ENCODE measurements around the gene DNAAF5. TPM values are rescaled to one million over a fixed set of nuclear protein-coding genes. Genes with fewer than 3 reads are reported as not detected.

The DNAAF5 gene
- total and polyA plus RNA-seq, 2 of the 4 experiments (the other 2 are of a cell fraction) = 12.4 to 32.6 TPM

DNA sequence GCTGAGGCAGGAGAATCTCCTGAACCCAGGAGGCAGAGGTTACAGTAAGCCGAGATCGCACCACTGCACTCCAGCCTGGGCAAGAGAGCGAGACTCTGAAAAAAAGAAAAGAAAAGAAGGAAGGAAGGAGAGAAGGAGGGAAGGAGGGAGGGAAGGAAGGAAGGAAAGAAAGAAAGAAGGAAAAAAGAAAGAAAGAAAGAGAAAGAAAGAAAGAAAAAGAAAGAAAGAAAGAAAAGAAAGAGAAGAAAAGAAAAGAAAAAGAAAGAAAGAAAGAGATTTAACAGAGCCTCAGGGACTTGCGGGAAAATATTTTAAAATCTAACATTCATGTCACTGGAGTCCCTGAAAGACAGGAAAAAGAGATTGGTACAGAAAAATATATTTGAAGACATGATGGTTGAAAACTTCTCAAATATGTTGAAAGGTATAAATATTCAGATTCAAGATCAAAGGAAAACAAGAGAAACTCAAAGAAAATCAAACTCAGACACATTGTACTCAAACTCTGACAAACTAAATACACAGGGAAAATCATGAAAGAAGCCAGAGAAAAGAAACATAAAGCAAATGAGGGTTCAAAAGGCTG, 25.3 kb upstream of the DNAAF5 start:
- POLR2A ChIA-PET (ENCODE audit: unreplicated experiment) = no interaction called here
- BruUV-seq (replicated peaks) = no TSS peak

More for the DNA sequence above, 25.3 kb upstream of the DNAAF5 start:
- Histone ChIP-seq H3K23ac (ENCODE audit: low read depth, low read length) (no peak overlapping the region), H3K9ac (ENCODE audit: low read depth, low read length) (no peak overlapping the region), H4K5ac (ENCODE audit: low read depth, low read length) (no peak overlapping the region), H3K27me3 (ENCODE audit: control insufficient read depth, insufficient read depth, low read length) (no peaks in the 10 kb centered on the region), H2AK9ac (replicated peaks; ENCODE audit: low read depth, low read length, poor library complexity) (no peak overlapping the region), H2BK20ac (ENCODE audit: low read depth, low read length) (no peak overlapping the region), H3K27ac (ENCODE audit: insufficient read depth, low read length) (no peak overlapping the region), H3K79me1 (ENCODE audit: low read depth in 1 of 2, low read length in 2 of 2) (no peaks in the 10 kb centered on the region), H3K18ac (ENCODE audit: low read depth, low read length) (no peak overlapping the region), H3K9me1 (ENCODE audit: insufficient read depth, low read length) (peaks cover 5% of the 10 kb centered on the region; the same call in 1 of the 2 replicates), H3K9me3 (ENCODE audit: control insufficient read depth, insufficient read depth, low read length) (0 out of 2 replicates have a peak, but pooled peaks cover 3% of the 10 kb centered on the region), H2AFZ (replicated peaks; ENCODE audit: low read length, poor library complexity) (no peak overlapping the region), H3K36me3 (ENCODE audit: control insufficient read depth, insufficient read depth, low read length) (no peaks in the 10 kb centered on the region; the same call in 1 of the 2 replicates), H3K4ac (ENCODE audit: low read depth, low read length) (no peak overlapping the region), H2BK15ac (ENCODE audit: low read depth, low read length) (no peak overlapping the region), H4K91ac (ENCODE audit: insufficient read depth, low read depth, low read length) (no peak overlapping the region), H3K56ac (ENCODE audit: extremely low read depth, insufficient read depth, low read length) (no peak overlapping the region), H3K4me3 (ENCODE audit: insufficient read depth, low read depth, low read length) (no peak overlapping the region), H4K8ac (ENCODE audit: low read depth in 2 of 2, low read length in 2 of 2) (no peak overlapping the region), H2AK5ac (ENCODE audit: low read depth, low read length) (no peak overlapping the region), H3K4me2 (ENCODE audit: low read depth, low read length) (no peak overlapping the region), H2BK120ac (ENCODE audit: low read depth, low read length) (no peak overlapping the region), H3K14ac (replicated peaks; ENCODE audit: low read depth, low read length) (no peak overlapping the region), H4K20me1 (ENCODE audit: insufficient read depth, low read length) (no peaks in the 10 kb centered on the region), H3K4me1 (ENCODE audit: control insufficient read depth, insufficient read depth, low read length) (peaks cover 3% of the 10 kb centered on the region; the same call in 1 of the 2 replicates), H2BK5ac (ENCODE audit: low read depth, low read length, poor library complexity, severe bottlenecking) (no peak overlapping the region)
- intact Hi-C loops (cut with micrococcal nuclease) = no loop called here
- ATAC-seq (ENCODE audit: low read depth) = no peak
- in situ Hi-C loops (cut with MboI; ENCODE audit: low sequenced_read_pairs) = no loop called here
- TF ChIP-seq MAZ (IDR thresholded peaks at IDR 0.05; ENCODE audit: borderline replicate concordance, low read depth, low read length) (no peak), BHLHE40 (IDR thresholded peaks at IDR 0.05; ENCODE audit: low read depth, low read length) (no peak), RFX5 (IDR thresholded peaks at IDR 0.05; ENCODE audit: low read depth, low read length) (no peak), MAFK (IDR thresholded peaks at IDR 0.05; ENCODE audit: low read depth, low read length) (no peak)
- CTCF ChIA-PET = no interaction called here
- DNase-seq = no peak
- WGBS, 2 experiments (ENCODE audit: extremely low coverage in 2 of 2, insufficient read length in 1 of 2) = no CpG with 5 or more reads among the region's 4 CpGs
- dilution Hi-C loops (cut with HindIII; ENCODE audit: low sequenced_read_pairs, unreplicated experiment) = no loop called here
